Urothelium cell line (cell line): ENCODE data around the gene TTC27.
"Not testable (repeated sequence)": the region's sequence is repeated elsewhere in the genome, so short reads cannot be mapped to it uniquely, and the experiment has no call there.

Source experiments
- DNase-seq: peaks from one replicate; pipeline ENCODE4 v3.0.0; 2011; ENCODE audit warnings: low spot score, mixed read lengths
- FAIRE-seq: peaks from 2 replicates; lab custom pipeline; 2011; peaks lifted over from hg19 to GRCh38; lab: Jason Lieb, UNC

Gene TTC27

DNA sequence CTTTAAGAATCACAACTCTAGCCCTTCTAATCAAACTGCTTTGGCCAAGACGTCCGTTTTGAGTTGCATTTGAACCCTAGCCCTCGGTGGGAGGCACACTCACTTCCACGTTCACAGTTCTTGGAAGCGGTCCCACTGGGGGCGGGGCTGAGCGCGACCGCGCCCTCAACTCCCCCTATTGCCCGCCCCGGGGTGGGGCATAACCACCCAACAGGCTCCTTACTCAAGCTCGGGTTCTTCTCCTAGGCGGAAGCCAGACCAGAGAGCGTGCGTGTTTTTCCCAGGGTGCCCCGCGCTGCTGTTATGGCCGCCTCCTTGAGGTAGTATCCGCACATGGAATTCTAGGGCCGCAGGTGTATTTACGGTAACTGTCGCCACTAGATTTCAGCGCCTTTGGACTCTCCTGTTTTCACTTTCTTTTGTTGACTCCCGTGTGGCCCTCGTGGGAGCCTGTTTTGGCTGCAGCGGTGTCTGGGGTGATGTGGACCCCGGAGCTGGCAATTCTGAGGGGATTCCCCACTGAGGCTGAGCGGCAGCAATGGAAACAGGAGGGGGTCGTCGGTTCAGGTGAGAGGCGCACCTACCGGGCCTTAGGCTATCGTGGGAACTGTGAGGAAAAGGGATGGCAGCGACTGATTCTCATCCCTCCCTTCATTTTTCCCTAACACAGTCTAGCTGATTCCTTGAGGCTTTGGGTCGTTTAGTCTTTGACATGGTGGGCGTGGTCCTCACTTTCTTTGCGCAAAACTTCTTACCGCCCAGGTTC, at the start of gene TTC27:
Gene TTC27 (plus strand): TSS at position 237 of the 766 bp plus-strand sequence. CDS start 243 bp downstream, at position 480.
- FAIRE-seq = no peak
- DNase-seq = peak; percentile 98

DNA sequence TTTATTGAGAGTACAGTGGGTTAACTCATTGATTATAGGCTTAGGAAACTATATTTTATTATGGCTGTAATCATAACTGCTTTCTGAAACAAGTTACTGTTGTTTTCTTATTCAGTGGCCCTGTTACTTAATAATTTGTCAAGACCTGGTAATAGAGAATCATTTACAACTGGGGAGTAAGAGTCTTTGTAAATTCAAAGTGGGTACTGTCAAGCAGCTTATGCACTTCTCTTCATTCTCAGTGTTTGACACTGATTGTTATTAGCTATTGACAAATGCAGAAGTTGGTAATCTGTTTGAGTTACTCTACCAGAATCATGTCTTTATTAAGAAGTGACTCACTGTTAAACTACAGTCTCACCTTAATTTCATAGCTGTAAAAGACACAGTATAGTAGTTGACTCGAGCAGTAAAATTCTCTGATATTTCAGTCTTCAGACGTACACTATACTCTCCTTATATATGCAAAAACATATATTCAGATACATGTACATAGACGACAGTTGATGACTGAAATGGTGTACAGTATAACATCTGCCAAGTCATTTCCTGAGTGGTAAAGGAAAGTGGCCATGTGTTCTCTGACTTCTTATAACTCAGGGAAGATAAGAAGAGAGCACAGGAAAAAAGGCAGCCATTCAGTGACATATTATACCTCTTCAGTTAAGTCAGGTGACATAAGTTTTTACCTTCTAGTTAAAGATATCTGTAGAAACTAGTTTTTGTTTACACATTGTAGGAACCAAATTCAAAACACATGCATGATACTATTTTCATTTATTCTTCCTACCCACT, 36.0 kb upstream of the TTC27 start:
- no peak for FAIRE-seq
- no peak for DNase-seq

DNA sequence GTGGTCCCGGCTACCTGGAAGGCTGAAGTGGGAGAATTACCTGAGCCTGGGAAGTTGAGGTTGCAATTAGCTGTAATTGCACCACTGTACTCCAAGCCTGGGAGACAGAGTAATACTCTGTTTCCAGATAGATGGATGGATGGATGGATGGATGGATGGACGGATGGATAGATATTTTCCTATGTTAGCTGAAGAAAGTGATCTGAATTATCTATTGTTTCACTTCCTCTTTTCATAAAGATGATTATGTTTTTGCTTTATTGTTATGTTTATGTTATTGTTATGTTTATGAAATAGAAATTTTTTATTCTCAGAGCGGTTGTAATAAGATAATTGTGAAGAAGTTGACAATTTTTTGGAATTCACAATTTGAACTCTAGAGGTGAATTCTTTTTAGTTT, 33.3 kb upstream of the TTC27 start:
- no peak for DNase-seq
- FAIRE-seq = no peak

DNA sequence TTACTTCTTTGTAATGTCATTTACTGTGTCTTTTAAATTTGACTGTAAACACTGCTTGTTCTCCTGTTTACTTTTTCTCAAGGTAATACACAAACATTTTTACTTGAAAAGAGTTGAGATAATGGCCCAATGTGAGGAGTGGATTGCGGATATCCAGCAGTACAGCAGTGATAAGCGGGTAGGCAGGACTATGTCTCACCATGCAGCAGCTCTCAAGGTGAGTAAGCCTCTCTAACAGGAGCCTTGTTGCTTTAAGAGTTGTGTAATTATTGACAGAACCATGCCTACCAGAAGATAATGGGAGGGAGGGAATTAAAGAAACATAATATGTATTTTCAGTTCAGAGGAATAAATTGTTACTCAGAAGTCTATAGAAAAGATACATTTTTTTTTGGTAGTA, 16.5 kb upstream of the TTC27 start:
- DNase-seq (no peak), FAIRE-seq (no peak)

DNA sequence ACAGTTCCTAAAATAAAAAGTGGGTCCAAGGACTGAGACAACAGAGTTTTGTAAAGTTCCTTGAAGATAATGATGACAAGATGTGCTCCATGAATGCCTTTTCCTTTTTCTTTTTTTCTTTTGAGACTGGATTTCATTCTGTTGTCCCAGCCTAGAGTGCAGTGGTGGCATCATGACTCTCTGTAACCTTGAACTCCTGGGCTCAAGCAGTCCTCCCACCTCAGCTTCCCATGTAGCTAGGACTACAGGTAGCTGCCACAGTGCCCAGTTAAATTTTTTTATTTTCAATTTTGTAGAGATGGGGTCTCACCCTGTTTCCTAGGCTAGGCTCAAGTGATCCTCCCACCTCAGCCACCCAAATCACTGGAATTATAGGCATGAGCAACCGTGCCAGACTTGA, 16.1 kb upstream of the TTC27 start:
- FAIRE-seq (no peak), DNase-seq (no peak)

DNA sequence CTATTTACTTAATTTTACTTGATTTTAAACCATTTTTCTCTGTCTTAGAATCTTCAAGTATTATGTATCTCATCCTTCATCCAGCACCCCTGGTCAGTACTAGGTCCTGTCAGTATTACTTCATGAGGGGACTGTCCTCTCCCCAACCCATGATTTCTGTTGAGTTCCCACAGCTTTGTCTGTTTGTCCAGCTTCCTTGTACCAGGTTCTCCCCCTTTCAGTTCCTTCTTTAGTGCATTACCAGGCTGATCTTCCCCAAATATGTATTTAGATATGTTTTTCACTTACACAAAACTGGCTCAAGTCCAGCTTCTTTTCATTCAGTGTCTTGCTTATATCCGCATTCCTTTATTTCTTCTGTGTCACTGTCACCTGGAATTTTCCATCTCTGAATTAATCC, 13.8 kb upstream of the TTC27 start:
- DNase-seq (no peak), FAIRE-seq (no peak)

DNA sequence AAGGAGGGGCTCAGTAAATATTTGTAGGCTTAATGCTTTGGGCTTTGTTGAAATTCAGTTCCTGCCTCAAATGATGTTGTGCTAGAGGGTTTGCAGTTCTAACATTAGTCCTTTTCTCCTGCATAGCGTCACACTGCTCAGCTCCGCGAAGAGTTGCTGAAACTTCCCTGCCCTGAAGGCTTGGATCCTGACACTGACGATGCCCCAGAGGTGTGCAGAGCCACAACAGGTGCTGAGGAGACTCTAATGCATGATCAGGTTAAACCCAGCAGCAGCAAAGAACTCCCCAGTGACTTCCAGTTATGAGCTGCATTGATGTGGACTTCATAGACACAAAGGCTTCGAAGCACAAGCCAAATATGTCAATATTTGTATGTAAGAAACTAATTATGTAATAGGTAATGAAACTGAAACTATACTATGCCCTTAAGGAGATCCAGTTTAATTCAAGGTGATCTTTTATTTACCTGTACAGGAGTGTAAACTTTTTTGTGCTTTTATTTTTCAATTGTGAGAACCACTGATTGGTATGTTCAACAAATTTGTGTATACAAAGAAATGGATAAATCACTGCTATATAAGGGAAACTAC, 10.2 kb upstream of the TTC27 start:
- DNase-seq = no peak
- no peak for FAIRE-seq

DNA sequence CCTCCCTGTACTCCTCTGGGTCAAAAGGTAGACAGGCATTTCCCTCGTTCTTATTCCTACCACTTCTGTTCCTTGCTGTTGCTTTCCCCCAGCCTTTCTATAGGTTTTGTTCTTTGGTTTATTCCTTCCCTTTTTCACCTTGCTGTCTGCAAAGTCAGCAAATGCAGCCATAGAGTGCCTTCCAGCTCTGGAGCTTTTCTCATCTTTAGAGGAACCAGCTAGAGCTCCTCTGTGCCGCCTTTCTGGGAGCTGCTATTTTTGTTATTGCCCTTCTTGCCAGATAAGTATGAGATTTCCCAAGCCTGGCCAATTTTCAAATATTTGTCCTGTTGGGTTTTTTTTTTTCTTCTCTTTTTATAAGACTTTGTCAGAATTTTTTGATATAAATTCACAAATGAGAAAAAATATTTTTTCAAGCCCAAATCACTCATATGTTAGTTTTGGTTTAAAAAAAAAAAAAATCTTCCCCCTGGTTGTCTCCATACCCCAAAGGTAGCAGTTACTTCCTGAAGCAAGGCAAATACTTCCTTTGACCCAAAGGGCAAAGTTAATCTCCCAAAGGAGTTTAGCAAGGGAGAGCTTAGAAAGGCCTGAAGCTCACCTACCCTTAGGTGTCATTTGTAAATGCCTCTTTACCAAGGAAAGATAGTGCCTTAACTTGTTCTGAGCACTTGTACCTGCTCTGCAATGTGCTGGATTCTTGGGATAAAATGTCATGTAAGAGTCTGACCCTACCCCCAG, 5.1 kb upstream of the TTC27 start:
- FAIRE-seq (no peak), DNase-seq (no peak)

DNA sequence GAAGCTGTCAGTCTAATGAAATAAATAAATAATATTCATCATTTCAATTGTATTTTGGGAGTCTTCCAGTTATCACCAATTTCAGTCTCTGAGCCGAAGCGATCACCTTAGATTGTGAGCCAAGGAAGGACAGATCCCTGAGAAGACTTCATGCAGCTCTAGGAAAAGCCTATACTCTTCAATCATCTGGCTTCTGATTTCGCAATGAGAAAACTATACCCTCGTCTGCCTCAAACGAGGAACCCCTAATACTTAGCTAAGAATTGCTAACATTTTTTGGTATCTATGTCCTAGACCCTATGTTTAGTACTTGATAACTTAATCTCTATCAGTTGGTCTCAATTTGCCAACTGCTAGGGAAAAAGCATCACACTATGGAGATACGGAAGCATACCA, 4.5 kb upstream of the TTC27 start:
- DNase-seq = no peak
- no peak for FAIRE-seq

DNA sequence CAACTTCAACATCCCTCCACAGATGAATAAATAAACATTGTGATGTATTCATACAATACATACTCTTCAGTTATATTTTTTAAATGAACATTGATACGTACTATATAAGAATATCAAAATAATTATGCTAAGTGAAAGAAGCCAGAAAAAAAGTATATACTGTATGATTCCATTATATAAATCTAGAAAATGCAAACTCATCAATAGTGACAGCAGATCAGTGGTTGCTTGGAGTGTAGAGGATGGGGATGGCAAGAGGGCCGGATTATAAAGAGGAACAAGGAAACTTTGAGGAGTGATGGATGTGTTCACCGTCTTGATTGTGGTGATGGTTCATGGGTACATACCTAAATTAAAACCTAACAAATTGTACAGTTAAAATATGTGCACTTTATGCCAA, 3.0 kb upstream of the TTC27 start:
- no peak for FAIRE-seq
- no peak for DNase-seq

DNA sequence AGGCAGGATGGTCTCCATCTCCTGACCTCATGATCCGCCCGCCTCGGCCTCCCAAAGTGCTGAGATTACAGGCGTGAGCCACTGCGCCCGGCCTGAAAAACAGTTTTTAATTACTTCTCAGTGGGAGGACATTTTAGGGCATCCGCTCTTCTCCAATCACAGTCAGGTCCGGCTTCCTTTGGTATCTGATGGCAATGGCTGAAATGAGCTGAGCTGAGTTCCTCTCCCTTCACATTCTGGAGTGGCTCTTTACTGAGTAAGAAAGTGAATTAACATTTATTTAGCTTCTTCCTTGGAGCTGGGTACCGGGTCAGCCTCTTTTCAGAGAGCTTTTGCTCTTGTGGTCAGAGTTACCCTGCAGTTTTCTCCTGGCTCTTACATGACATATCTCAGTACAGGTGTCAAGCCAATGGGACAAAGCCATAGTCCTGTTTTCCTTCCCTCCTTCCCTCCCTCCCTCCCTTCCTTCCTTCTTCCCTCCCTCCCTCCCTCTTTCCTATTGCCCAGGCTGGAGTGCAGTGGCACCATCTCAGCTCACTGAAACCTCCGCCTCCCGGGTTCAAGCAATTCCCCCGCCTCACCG, 1.1 kb upstream of the TTC27 start:
- FAIRE-seq (no peak), DNase-seq (no peak)

DNA sequence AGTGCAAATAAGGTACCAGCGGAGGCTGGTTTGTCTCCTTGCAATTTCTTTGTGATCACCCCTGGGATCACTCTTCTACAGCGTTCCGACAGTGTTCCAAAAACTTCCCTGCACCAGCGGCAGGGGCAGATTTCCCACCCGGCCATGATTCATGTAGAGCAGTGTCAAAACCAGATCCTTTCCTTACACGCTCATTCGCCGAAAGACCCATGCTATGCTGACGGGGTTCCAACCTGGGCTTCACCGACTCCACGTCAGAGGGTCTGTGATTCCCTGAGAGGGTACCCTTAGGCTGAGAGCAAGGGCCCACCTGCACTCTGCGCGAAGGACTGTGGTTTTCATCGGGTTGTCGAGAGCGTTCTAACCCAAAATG, 423 bp upstream of the TTC27 start:
- DNase-seq (peak; percentile 5), FAIRE-seq (no peak)

DNA sequence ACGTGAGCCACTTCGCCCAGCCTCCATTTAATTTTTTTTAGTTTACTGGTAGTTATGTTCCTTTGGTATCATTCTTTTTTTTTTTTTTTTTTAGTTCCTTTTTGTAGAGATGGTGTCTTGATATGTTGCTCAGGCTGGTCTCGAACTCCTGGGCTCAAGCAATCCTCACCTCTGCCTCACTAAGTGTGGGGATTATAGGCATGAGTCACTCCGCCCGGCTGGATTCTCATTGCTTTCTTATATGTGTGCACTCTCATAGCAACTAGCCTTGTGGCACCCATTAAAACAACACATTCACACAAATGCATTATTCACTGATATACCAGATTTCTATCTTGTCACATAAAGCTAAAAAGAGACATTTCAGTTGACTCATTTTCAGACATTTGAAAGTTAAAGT, 4.2 kb downstream of the TTC27 start:
- no peak for DNase-seq
- no peak for FAIRE-seq

DNA sequence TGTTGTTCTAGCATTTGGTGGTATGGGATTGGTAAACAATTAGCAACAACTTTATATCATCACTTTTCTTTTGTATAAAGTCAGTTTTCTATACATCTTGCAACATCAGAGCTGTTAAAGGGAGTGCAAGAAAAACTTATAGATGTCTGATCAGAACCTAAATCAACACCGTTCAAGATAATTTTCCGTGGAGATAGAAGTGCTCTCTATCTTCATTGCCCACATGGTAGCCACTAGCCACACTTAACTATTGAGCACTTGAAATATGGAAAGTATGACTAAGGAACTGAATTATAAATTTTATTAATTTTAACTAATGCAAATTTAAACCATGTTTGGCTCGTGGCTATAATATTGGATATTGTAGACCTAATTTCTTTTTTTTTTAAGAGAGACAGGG, 5.2 kb downstream of the TTC27 start:
- FAIRE-seq (no peak), DNase-seq (no peak)

DNA sequence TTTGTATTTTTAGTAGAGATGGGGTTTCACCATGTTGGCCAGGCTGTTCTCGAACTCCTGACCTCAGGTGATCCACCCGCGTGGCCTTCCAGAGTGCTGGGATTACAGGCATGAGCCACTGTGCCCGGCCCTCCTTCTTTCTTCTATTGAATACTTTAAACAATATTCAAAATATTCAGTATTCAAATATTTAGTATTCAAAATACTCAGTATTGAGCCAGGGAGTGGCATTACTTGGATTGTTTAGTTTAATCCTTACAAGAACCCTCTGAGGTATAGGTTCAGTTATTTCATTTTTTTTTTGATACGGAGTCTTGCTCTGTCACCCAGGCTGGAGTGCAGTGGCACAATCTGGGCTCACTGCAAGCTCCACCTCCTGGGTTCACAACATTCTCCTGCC, 10.7 kb downstream of the TTC27 start:
- not testable (repeated sequence) for FAIRE-seq, DNase-seq

DNA sequence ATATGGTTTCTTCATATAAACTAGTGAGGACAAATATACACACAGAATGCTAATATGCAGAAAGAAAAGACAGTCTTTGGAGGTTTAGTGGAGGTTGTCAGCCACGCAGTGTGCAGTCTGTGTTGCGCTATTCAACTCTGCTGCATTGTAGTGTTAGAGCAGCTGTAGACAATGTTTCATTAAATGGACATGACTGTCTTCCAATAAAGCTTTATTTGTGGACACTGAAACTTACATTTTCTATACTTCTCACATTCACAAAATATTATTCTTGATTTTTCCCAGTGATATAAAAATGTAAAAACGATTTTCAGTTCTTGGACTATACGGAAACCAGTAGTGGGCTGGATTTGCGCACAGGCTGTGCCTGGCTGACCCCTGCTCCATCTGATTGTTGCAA, 13.3 kb downstream of the TTC27 start:
- FAIRE-seq (no peak), DNase-seq (no peak)

DNA sequence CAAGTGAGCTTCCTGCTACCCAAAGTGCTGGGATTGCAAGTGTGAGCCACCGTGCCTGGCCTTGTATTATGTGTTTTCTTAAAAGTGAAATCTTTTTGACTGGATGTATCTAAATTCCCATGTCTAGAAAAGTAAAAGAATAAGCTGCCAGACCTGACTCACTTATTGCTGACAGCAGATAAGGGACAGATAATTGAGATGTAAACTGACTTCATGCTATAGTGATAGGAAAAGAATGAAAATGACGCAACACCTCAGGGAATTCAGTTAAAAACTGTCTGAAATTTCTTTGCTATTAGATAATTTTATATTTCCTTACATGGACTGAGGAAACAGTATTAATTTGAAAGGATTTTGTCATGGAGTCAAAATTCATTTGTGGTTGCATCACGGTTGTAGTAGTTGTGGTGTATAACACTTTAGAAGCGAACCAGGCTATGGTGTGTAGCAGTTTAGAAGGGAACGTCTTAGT, 19.4 kb downstream of the TTC27 start:
- no peak for DNase-seq
- no peak for FAIRE-seq

DNA sequence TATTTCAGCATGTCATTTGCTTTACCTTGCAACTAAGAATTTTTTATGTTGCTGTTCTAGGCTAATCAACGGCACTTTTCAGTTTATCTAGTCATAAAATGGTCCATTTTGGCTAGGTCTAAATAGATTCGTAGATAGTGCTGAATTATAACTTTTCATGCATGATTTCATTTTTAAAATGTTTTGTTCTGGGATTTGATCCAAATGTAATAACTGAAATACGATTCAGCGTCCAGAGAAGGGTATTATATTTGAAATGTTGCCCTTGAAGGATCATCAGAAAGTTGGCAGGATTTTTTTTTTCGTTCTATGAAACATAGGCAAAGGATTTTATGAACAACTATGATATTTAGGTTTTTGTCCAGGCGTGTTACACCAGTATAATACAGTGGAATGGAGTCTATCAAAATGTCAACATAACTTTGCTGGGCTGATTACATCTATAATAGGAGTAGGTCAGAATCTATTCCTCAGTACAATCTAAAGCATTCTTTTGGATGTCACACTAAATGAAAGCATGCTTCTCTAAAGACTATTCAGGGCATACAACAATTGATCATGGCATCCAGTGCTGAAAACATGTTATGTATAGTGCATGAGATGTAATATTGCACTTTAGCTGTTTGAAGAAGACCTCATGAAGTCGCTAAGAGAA, 24.8 kb downstream of the TTC27 start:
- FAIRE-seq = no peak
- no peak for DNase-seq

DNA sequence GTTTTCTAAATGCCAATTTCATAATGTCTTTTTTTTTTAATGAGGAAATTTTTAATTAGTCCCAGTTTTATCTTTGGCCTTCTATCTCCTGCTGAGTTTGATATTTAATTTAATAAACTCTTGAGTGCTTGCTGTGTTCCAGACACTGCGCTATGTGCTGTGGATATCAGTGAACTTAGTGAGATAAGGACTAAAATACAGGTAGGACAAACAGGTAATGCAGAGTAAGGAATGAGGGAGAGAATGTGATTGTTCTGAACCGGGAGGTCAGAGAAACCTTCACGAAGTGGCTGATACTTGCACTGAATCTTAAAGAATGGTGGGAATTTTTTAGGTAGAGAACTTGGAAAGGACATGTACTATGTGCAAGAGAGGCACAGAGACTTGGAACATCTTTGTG, 28.2 kb downstream of the TTC27 start:
- FAIRE-seq = no peak

DNA sequence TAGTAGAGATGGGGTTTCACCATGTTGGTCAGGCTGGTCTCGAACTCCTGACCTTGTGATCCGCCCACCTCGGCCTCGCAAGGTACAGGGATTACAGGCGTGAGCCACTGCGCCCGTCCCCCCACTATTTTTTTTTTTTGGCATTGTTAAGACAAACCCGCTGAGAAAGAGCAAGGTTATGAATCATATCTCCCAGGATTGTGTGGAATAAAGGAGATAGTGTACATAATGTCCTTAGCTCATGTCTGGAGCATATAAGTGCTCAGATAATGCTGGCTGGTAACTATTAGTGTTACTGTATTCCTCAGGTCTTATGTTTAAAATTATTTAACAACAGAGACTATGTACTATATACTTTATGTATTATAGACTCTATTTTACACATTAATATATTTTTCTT, 36.0 kb downstream of the TTC27 start:
- FAIRE-seq (no peak), DNase-seq (no peak)

More for the DNA sequence above, 28.2 kb downstream of the TTC27 start:
- DNase-seq = no peak
